Activated effector memory CD4-positive, alpha-beta T cell treated with Interleukin-2 at 50 U/mL for 16 hours (primary cell): ENCODE data around the gene MYH9.
"Not testable (repeated sequence)": the region's sequence is repeated elsewhere in the genome, so short reads cannot be mapped to it uniquely, and the experiment has no call there.

Experiments
- DNase-seq: peaks from one replicate; pipeline ENCODE4 v3.0.0-alpha.2; 2020

The MYH9 gene

DNA sequence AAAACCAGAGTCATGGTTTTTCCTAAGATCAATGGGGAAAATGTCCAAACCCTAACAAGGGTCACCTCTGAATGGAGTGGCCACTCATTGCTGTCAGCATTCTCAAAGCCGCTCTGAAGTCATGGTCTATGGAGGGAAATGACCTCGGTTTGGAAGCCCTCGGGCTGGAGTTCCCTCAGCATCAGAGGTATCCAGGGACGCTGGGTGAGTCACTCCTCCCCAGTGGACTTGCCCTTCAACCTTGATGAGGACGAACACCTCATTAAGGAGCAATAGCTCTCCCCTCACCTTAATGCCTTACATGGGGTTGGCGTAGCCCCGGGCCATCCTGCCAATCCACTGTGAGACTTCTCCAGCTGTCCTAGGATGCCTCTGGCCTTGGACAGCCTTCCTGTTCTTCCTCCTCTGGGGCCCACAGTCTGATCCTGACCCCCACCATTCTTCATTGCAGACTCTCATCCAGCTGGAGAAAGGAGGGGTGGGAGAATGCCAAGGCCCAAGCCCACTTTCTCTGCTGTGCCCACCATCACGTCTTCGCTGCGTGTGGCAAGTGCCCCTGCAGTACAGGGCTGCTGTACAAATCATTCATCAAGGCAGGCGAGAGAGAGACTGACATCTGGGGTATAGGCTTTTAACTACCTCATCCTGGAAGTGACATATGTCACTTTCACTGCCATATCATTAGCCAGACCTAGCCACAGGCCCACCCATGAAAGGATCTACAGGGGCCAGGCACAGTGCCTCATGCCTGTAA is 25.4 kb upstream of the MYH9 start:
- no peak for DNase-seq

DNA sequence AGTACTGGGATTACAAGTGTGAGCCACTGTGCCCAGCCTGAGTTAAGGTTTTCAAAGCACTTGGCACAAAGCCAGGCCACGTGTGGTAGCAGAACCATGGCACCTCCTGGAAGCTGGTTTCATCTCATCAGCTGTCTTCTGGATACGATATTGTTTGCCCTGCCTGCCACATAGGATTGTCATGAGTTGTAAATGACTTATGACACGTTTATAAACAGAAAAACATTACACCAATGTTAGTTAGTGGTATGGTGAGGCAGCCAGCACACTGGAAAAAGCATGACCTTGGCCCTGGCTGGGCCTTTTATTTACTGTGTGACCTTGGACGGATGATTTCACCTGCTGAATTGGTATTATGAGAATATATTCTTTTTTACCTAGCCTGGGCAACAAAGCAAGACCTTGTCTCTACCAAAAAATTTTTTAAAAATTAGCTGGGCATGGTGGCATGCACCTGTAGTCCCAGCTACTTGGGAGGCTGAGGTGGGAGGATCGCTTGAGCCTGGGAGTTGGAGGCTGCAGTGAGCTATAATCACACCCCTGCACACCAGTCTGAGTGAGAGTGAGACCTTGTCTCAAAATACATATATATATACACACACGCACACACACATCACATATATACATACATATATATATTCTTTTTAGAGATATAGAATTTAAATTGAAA is 24.0 kb upstream of the MYH9 start:
- DNase-seq = no peak

DNA sequence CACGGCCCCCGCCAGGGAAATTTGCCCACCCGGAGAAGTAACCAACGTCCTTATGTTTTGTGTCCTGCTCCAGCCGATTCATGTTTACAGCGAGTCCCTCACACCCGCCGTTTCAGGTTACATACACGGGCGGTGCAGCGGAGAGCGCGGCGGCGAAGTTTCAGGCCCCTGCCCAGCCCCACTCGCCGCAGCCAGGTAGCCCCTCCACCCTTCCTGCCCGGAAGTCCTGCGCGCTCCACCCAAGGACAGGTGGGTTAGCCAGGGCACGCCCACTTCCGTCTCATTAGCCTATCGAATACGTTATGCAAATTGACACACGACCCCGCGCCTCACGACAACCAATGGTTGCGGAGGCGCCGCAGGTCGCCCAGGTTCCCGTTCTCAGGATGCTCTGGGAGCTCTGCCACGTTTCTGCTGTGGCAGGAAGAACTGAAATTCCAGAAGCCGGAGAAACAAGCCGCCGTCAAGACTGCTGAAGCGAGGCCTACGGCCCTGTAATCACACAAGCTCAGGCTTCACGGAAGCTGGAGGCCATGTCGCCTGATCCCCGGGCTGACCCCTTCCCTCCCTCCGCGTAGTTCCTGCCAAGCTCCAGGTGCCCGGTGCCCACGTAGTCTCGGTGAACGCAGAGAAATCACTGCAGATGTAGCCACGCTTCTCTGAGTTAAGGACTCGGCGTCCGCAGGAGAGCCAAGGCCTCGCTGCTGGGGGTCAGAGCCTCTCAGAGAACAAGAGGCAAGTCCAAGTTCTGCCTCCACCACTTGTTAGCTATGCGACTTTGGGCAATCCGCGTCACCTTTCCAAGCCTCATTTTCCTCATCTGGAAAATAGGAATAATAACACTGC is 22.4 kb upstream of the MYH9 start:
- DNase-seq = peak; percentile 58

DNA sequence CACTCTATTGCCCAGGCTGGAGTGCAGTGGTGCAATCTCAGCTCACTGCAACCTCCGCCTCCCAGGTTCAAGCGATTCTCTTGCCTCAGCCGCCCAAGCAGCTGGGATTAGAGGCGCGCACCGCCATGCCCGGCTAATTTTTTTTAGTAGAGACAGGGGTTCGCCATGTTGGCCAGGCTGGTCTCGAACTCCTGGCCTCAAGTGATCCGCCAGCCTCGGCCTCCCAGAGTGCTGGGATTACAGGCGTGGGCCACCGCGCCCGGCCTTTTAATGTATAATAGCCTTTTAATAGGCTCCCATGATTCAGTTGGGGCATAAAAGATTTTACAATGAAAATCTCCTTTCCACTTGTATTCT is 21.8 kb upstream of the MYH9 start:
- not testable (repeated sequence) for DNase-seq

DNA sequence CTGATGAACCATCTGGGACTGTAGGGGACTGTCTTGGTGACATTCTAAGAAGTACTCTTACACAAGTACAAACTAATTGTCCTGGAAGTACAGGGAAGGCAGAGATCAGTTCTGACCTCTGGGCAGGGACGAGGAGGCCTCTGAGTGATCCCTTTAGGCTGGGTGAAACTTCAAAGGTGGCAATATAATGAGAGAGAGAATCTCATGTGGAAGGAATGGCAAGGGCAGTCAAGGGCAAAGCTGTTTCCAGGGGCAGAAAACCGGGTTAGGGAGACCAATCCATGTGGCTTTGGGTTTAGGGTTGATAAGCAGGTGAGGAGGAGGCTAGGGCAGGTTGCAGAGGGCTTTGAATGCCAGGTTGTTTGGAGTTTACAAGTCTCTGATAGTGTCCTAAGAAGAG is 21.3 kb upstream of the MYH9 start:
- DNase-seq = no peak

DNA sequence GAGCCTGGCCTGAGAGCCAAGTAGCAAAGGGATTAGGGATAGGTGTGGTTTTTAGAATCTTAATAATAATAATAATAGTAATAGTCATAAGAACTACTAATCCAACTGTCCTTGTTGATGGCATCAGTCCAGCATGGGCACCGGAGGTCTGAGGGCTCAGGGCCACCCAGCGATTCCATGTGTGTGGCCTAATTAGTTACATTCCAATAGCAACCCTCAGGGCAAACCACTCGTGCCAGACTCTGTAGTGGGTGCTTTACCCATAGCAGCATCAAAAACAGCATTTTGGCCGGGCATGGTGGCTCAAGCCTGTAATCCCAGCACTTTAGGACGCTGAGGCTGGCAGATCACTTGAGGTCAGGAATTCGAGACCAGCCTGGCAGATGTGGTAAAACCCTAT is 19.0 kb upstream of the MYH9 start:
- no peak for DNase-seq

DNA sequence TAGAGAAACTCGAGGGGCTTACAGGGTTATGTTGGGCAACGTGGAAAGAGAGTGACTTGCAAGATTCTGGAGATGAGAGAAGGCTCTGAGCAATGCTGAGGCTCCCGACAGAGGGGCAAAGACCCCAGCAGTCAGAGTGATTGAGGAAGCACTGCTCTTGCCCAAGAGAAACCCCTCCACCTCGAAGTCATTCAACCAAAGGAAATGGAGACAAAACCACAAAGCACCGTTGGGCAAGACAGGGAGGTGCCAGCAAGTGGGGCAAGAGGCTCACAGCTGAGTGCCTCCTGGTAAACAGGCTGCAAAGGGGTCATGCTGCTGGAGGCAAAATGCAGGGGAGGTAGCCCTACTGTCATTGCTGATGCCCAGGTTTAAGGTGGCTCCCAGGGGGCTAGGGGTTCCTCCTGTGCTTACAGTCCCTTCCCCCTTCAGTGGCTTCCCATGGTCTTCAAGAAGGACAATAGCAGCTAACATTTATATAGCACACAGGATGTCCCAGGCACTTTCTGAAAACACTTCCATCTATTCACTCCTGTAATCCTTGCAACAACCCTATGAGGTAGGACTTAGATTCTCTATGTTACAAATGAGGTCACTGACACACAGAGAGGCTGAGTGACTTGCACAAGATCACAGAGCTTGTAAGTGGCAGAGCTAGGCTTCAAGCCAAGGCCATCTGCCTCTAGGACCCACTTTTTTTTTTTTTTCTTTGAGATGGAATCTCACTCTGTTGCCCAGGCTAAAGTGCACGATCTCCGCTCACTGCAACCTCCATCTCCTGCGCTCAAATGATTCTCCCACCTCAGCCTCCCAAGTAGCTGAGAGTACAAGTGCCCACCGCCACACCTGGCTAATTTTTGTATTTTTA is 18.1 kb upstream of the MYH9 start:
- DNase-seq = peak; percentile 52

DNA sequence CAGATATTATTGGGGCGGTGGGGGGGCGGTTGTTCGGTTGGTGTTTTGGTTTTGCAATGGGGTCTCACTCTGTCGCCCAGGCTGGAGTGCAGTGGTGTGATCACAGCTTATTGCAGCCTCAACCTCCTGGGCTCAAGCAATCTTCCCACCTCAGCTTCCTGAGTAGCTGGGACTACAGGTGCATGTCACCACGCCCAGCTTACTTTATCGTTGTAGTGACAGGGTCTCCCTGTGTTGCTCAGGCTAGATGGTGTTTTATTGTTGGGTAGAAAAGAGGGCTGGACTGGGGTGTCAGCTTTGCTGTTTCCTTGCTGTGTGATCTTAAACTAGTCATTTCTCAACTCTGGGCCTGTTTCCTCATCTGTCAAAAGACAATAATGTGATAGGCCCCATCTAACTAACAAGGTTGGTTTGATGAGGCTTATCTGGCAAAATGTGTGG is 17.5 kb upstream of the MYH9 start:
- no peak for DNase-seq

DNA sequence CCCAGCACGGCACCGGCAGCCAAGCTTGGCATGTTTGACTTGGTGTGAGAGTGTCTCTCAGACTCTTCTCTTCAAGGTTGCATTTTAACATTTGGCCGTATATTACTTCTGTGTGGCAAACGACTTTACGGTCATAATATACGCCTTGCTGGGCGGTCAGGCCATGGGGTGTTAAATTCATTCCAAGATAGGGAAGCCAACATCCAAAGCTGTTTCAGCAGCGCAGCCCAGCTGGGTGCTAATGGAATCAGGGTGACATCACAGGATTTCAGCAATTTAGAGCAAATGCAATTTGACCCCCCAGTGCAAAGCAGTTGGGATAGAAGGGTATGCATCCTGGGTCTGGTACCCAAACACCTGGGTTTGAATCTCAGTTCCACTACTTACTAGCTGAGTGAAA is 16.7 kb upstream of the MYH9 start:
- DNase-seq = no peak

DNA sequence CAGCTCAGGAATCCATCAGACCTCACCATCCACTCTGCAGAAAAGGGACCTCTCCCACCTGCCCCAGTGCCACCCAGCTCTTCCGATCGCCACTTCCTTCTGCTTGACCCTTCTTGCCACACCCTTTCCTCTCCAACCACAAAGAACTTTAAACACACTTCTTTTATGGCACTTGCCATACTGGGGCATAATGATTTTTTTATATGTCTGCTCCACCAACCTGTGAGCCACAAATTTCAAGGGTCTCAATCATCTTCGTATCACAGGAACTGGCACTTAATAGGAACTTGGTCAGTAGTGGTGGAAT is 11.7 kb upstream of the MYH9 start:
- no peak for DNase-seq

DNA sequence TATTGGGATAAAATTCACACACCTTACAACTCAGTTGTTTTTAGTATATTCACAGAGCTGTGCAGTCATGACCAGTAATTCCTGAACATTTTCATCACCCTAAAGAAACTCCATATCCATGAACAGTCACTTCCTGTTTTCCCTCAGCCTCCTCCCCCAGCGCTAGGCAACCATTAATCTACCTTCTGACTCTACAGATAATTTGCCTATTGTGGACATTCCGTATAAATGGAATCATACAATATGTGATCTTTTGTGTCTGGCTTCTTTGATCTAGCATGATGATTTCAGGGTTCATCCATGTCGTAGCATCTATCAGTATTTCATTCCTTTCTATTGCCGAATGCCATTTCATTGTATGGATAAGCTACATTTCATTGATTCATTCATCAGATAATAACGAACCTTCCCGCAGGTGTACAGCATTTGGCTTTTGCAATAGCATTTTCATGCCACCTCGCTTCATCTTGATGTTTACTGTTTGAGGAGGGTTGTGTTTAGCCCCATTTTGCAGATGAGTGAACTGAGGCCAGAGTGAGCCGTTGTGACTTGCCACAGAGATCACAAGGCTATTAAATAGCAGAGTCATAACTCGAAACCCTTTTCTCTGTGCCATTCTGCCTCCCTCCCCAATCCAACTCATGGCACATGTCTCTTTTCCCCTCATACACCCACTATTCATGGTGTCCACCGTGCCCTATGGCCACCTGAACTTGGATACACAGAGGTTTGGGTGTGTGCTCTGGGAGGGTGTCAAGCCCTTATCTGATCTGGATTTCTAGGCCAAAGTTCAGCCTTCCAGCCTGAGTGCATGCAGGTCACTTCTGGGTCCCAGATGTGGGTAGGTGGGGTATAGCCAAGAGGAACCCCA is 11.1 kb upstream of the MYH9 start:
- DNase-seq = no peak

DNA sequence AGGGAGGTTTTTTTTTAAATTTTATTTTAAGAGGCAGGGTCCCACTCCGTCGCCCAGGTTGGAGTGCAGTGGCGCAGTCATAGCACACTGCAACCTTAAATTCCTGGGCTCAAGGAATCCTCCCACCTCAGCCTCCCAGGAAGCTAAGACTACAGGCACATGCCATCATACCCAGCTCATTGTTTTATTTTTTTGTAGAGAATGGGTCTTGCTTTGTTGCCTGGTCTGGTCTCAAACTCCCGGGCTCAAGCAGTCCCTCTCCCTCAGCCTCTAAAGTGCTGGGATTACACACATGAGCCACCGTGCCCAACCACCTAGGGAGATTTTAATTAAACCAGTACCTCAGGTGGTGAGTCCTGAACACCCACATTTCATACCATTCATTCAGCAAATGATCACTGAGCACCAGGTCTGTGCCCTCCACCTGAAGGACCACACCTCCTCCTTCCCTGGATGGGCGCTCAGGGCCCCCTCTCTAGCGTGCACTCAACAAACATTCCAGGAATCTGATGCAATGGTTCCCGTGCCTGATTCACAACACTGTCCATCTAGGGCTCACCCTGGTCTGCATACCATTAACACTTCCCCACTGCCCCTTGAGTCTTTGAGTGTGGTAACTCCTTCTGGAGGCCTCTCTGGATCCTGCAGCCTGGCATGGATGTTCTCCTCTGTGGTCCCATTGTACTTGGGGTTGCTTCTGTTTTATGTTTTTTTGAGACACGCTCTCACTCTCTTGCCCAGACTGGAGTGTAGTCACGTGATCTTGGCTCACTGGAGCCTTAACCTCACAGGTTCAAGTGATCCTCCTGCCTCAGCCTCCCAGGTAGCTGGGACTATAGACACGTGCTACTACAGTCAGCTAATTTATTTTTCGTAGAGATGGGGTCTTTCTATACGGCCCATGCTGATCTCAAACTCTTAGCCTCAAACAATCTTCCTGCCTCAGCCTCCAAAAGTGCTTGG is 9.6 kb upstream of the MYH9 start:
- no peak for DNase-seq

DNA sequence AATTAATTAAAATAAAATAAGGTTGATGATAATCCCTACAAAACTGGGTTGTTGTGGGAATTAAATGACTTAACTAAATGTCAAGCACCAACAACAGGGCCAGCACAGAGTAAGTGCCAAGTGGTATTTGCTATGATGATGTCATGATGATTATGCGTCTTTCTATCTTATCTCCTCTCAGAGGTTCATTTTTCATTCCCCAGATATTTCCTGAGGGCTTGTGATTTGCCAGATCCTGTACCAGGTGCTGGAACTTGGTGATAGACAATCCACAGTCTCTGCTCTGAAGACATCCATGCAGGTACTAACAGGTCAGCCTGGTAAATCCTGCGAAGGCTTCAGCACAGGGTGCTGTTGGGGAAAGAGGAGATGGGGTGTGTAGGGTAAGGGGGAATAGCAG is 8.1 kb upstream of the MYH9 start:
- no peak for DNase-seq

DNA sequence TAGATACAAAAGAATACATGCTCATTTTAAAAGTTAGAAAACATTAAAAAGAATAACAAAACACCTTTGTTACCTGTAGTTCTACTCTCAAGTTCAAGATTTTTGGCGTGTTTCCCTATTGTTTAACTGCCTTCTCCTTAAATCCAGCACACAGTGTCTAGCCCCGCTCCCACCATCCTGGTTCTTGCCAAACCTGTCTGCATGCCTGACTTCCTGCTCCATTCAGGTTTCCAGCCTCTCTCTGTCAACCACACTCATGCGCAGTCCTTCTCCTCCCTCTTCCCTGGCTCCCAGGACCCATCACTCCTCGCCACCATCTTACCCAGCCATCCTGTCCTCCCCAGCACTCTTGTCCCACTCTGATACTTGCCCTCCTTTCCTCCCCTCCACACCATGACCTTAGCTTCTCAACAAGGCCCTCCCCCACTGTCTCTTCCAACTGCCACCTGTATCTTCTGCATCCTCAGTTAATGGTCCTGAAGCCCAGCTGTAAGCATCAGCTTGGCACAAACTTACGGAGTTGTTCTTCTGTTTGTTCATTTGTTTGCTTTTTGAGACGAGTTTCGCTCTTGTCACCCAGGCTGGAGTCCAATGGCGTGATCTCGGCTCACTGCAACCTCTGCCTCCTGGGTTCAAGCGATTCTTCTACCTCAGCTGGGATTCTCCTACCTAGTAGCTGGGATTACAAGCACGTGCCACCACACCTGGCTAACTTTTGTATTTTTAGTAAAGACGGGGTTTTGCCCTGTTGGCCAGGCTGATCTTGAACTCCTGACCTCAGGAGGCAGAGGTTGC is 7.5 kb upstream of the MYH9 start:
- no peak for DNase-seq

DNA sequence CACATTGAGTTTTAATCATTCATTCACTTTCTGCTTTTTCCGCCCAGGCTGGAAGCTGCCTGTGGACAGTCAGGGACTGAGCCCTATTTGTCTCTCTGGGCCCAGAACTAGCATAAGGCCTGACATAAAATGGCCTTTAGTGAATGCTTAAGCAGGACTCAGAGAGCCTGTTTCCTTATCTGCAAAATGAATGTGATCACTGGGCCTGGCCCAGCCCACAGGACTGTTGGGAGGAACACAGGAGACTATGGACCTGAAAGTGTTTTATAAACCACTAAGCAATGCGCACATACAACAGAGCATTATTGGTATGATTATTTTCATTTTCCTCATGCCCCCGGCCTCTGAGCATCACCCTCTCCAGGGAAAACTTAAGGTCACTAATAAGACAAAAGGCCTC is 3.9 kb upstream of the MYH9 start:
- DNase-seq = no peak

DNA sequence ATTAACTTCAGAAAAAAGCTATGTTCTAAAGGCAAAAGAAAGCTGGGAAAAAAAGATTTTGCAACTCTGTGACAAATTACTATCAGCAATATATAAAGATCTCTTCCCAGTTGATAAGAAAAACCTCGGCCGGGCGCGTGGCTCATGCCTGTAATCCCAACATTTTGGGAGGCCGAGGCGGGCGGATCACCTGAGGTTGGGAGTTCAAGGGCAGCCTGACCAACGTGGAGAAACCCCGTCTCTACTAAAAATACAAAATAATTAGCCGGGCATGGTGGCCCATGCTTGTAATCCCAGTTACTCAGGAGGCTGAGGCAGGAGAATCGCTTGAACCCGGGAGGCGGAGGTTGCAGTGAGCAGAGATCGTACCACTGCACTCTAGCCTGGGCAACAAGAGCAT is 1.4 kb upstream of the MYH9 start:
- not testable (repeated sequence) for DNase-seq

DNA sequence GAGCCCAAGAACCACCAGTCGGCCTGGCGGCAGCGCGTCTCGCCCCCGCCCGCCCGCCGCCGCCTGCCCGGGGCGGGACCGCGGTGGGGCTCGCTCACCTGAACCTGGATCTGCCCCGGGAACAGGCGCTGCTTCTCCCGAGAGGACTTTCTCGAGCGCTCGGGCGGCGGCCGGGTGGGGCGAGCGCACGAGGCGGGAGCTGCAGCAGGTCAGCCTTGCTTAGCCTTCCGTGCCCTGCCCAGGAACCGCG is 133 bp downstream of the MYH9 start:
- no peak for DNase-seq

DNA sequence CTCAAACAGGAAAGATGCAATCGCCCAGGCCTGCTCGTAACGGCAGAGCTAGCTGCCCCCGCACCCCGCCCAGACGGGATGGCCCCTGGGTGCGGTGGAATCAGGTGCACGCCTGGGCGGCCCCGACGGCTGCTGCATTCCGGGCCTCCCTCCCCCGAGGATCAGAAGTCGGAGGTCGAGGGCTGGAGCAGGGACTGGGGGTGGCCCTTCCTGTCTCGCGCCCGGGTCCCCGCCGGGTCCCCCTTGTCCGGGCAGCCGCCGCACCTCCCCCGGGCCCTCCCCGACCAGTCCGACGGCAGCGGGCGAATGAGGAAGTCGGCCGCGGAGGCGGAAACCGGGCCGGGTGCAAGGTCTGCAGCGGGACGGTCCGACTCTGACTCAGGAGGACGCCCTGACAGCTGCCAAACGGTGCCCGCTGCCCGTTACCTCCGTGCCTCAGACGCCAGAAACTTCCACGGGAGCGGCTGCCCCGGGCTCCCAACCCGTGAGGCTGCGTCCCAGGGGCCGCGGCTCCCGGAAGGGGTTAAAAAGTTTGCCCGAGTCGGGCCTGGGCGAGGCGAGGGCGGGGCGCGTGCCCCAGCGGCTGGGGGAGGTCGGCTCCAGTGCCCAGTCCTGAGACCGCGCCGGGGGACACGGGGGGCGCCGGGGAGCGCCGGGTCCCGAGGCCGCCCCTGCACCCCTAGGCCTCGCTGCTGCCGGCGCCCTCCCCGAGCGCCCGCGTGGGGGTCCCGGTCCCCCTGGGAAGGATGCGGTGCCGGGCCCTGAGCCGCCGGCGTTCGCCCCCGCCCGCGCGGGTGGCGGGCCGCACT is 663 bp downstream of the MYH9 start:
- no peak for DNase-seq

DNA sequence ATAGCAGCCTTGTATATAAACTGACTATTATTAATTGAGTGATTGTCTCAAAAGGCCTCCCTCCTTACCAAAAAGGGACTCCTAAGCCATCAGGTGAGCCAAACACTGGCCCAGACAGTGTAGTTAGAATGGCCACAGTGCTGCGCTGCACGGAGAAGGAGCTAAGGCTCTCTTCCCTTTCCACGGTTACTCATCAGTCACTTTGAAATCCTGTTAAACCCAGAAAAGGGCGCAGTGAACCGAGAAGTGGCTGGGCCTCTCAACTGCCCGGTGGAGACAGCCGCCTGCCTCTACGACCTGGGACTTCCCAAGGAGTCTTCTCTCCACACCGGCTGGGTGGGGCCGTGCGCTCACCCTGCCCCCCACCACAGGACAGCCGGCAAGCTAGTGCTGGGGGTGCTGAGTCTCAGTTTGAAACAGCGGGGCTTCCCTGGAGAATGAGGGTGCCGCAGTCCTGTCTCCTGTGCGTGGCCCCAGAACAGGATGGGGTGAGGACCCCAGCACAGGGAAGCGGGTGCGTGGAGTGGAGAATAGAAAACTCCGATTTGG is 1.3 kb downstream of the MYH9 start:
- no peak for DNase-seq
